ENCODE results near the gene B3GNT8.

DNA sequence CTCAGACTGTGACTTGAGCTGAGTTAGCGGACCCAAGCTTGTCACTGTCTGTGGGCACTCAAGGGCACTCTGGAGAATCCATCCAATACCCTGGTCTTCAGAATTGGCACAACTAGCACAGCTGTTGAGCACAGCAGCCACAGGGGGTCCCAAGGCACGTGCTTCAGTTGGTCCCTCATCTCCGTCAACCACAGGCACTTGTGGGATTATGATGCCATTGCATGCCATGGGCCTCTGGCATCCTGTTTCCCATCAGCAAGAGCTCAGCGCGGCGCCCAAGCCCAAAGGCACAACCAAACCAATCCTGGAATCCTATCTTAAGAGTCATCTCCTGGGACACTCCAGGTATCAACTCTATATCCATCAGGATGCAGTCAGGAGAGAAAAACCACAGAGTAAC, 3.7 kb upstream of the B3GNT8 start:
- TF ChIP-seq, protein P1, sequence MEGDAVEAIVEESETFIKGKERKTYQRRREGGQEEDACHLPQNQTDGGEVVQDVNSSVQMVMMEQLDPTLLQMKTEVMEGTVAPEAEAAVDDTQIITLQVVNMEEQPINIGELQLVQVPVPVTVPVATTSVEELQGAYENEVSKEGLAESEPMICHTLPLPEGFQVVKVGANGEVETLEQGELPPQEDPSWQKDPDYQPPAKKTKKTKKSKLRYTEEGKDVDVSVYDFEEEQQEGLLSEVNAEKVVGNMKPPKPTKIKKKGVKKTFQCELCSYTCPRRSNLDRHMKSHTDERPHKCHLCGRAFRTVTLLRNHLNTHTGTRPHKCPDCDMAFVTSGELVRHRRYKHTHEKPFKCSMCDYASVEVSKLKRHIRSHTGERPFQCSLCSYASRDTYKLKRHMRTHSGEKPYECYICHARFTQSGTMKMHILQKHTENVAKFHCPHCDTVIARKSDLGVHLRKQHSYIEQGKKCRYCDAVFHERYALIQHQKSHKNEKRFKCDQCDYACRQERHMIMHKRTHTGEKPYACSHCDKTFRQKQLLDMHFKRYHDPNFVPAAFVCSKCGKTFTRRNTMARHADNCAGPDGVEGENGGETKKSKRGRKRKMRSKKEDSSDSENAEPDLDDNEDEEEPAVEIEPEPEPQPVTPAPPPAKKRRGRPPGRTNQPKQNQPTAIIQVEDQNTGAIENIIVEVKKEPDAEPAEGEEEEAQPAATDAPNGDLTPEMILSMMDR (IDR thresholded peaks at IDR 0.05) = no peak
- TF ChIP-seq EZH2 (IDR thresholded peaks at IDR 0.05) (no peak), EZH2phosphoT487 (IDR thresholded peaks at IDR 0.05) (no peak)

Data from neural progenitor cell (in vitro differentiated cells).